ENCODE results near the gene LPAR3. TPM values are rescaled to one million over a fixed set of nuclear protein-coding genes. Genes with fewer than 3 reads are reported as not detected.

The LPAR3 gene
- polyA plus RNA-seq, 2 of the 4 experiments (the other 2 are of a cell fraction): 0.01 to 0.08 TPM

GRCh38 chr1:84839544-84839943 lies 53.5 kb downstream of the LPAR3 start:
- WGBS (ENCODE audit: missing lambda C conversion rate): 19% methylated on average over 1 of the region's 1 CpG

GRCh38 chr1:84836145-84836544 lies 56.9 kb downstream of the LPAR3 start:
- H3K27ac ChIP-seq: no peak overlapping the region
- WGBS (ENCODE audit: missing lambda C conversion rate): 70% methylated on average over 2 of the region's 3 CpGs
- H3K4me1 ChIP-seq: peaks cover 20% of the 10 kb centered on the region
- ChIA-PET POLR2A (no interaction called here), CTCF (no interaction called here)
- no peak for DNase-seq (ENCODE audit: low read depth in 1 of 2, low spot score in 1 of 2)
- H3K4me2 ChIP-seq: no peak overlapping the region
- FAIRE-seq: no peak
- no peak for ATAC-seq
- H3K9me3 ChIP-seq: no peaks in the 10 kb centered on the region
- TF ChIP-seq PHF8 (IDR thresholded peaks at IDR 0.05; ENCODE audit: borderline replicate concordance, low read depth) (no peak), HOXB13 (CRISPR knock-in tag; IDR thresholded peaks at IDR 0.05; ENCODE audit: low read depth) (no peak), CHD2 (IDR thresholded peaks at IDR 0.05; ENCODE audit: low read length, partially characterized antibody) (no peak), CEBPB (IDR thresholded peaks at IDR 0.05) (no peak), MYC (IDR thresholded peaks at IDR 0.05; ENCODE audit: borderline replicate concordance, low read length) (no peak), MAZ (IDR thresholded peaks at IDR 0.05; ENCODE audit: borderline replicate concordance, low read depth, low read length) (no peak), REST (IDR thresholded peaks at IDR 0.05) (no peak), E2F6 (IDR thresholded peaks at IDR 0.05; ENCODE audit: borderline replicate concordance, low read depth) (no peak), CHD4 (IDR thresholded peaks at IDR 0.05; ENCODE audit: borderline replicate concordance) (no peak), EHMT2 (IDR thresholded peaks at IDR 0.05; ENCODE audit: low read depth) (no peak), MAX (IDR thresholded peaks at IDR 0.05) (no peak), RAD21 (conservative IDR thresholded peaks at IDR 0.05 in 1 of 2, IDR thresholded peaks at IDR 0.05 in 1 of 2) (no peak), ZNF302 (CRISPR knock-in tag; IDR thresholded peaks at IDR 0.05) (no peak), RNF2 (IDR thresholded peaks at IDR 0.05; ENCODE audit: borderline replicate concordance, low read depth) (no peak), ESRRA (IDR thresholded peaks at IDR 0.05; ENCODE audit: borderline replicate concordance, low read length) (no peak), HES2 (IDR thresholded peaks at IDR 0.05) (no peak), HDAC2 (IDR thresholded peaks at IDR 0.05) (no peak)
- H3K4me3 ChIP-seq: no peak overlapping the region

More at GRCh38 chr1:84839544-84839943, 53.5 kb downstream of the LPAR3 start:
- CTCF ChIA-PET: no interaction called here
- no peak for FAIRE-seq
- H3K4me3 ChIP-seq: no peak overlapping the region
- no peaks in the 10 kb centered on the region for H3K9me3 ChIP-seq
- POLR2A ChIA-PET: no interaction called here
- H3K4me1 ChIP-seq: peaks cover 5% of the 10 kb centered on the region
- no peak for ATAC-seq
- H3K4me2 ChIP-seq: no peak overlapping the region
- DNase-seq (ENCODE audit: low read depth in 1 of 2, low spot score in 1 of 2): no peak
- TF ChIP-seq HOXB13 (CRISPR knock-in tag; IDR thresholded peaks at IDR 0.05; ENCODE audit: low read depth) (no peak), POLR2AphosphoS2 (conservative IDR thresholded peaks at IDR 0.05; ENCODE audit: low read length) (no peak), ZC3H11A (IDR thresholded peaks at IDR 0.05) (no peak), ZNF302 (CRISPR knock-in tag; IDR thresholded peaks at IDR 0.05) (no peak), RNF2 (IDR thresholded peaks at IDR 0.05; ENCODE audit: borderline replicate concordance, low read depth) (no peak), HDAC2 (IDR thresholded peaks at IDR 0.05) (no peak), CTCF (IDR thresholded peaks at IDR 0.05) (no peak), FOSB (CRISPR knock-in tag; IDR thresholded peaks at IDR 0.05) (no peak), CHD4 (IDR thresholded peaks at IDR 0.05; ENCODE audit: borderline replicate concordance) (no peak), HES2 (IDR thresholded peaks at IDR 0.05) (no peak), HOXB5 (CRISPR knock-in tag; IDR thresholded peaks at IDR 0.05) (no peak), MAFK (IDR thresholded peaks at IDR 0.05; ENCODE audit: partially characterized antibody) (no peak), POLR2A (IDR thresholded peaks at IDR 0.05; ENCODE audit: low read length) (no peak), JUN (IDR thresholded peaks at IDR 0.05) (no peak)
- no peak overlapping the region for H3K27ac ChIP-seq
